Adipocyte (in vitro differentiated cells): ENCODE results near the gene XAGE3.
"Not testable (repeated sequence)": the region's sequence is repeated elsewhere in the genome, so short reads cannot be mapped to it uniquely, and the experiment has no call there.

Source experiments
- DNase-seq: peaks from one replicate; pipeline ENCODE4 v3.0.0-alpha.2; 2015; ENCODE audit warnings: low read depth
- H3K27me3 ChIP-seq: replicated peaks from 2 replicates; pipeline ENCODE4 v1.7.0; 2013; ENCODE audit warnings: mild to moderate bottlenecking, low read length, moderate library complexity; ENCODE audit not compliant: control insufficient read depth, insufficient read depth
- H3K36me3 ChIP-seq: 2 replicates; pipeline ENCODE4 v1.7.0; 2013; ENCODE audit warnings: low read length, mild to moderate bottlenecking, moderate library complexity; ENCODE audit not compliant: control insufficient read depth, insufficient read depth, severe bottlenecking
- H3K4me1 ChIP-seq: 2 replicates; pipeline ENCODE4 v1.7.0; 2013; ENCODE audit warnings: mild to moderate bottlenecking, low read length, moderate library complexity; ENCODE audit not compliant: control insufficient read depth, insufficient read depth
- H3K4me3 ChIP-seq: 2 replicates; pipeline ENCODE4 v1.7.0; 2013; ENCODE audit warnings: mild to moderate bottlenecking, low read length, moderate library complexity
- H3K9ac ChIP-seq: 2 replicates; pipeline ENCODE4 v1.7.0; 2013; ENCODE audit warnings: mild to moderate bottlenecking, low read length, moderate library complexity
- H3K9me3 ChIP-seq: 2 replicates; pipeline ENCODE4 v1.7.0; 2013; ENCODE audit warnings: mild to moderate bottlenecking, low read length, moderate library complexity; ENCODE audit not compliant: control insufficient read depth

XAGE3 gene

DNA sequence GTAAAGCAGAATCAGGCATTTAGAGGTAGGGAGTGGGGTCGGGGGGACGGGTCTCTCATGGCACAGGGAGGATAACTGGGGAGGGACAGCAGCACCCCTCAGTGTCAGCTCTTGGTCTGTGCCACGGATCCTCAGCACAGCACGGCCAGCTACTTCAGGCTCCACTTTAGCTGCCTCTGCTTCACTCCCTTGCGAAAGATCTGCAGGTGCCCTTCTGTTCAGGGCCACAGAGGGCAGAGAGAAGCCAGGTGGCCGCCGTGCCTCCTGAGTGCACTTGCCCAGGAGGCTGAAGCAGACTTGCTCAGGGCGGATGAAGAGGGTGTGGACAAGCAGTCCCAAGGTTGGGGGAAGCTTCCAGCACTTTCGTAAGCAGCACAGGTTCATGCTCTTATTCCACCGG, 19.6 kb upstream of the XAGE3 start:
- not testable (repeated sequence) for H3K4me3 ChIP-seq, DNase-seq, H3K4me1 ChIP-seq, H3K36me3 ChIP-seq, H3K9me3 ChIP-seq, H3K9ac ChIP-seq, H3K27me3 ChIP-seq

DNA sequence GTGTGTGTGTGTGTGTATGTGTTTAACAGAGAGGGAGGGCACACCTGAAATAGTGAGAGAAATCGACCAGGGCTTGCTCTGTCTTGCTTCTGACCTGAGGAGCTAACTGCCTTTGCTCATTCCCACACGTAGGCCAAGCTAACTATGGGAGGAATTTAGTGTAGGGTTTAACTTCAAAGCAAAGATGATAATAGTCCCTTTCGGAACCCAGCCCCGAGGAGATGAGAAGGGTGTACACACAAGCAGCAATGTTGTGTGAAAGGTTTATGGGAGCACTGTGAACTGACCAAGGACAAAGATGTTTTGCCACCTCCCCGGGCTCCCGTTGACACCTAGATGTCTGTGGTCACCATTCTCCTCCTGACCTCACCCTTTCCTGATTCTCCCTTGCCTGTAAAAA, 8.5 kb upstream of the XAGE3 start:
- H3K4me1 ChIP-seq, H3K36me3 ChIP-seq, H3K4me3 ChIP-seq, H3K9ac ChIP-seq, DNase-seq: not testable (repeated sequence)
- peaks cover 18% of the 10 kb centered on the region for H3K9me3 ChIP-seq
- peaks cover 30% of the 10 kb centered on the region for H3K27me3 ChIP-seq

DNA sequence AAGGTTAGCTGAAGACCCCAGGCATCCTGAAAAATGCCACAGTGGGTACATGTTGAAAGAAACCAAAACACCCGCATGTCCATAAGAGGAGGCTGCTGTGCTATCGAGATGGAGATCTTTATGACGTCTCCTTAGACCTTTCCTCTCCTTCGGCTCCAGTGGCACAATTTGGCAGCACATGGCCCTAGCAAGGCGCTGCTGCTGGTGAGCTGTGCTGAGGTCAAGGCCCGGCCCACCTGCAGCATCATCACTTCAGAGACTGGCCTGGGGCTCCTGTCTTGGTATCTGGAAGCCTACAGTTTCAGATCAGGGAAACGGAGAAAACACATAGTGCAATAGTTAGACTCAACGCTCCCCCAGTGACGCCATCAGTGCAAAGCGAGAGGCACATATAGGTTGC, 7.6 kb upstream of the XAGE3 start:
- peaks cover 34% of the 10 kb centered on the region for H3K27me3 ChIP-seq
- H3K36me3 ChIP-seq, H3K9ac ChIP-seq, H3K4me3 ChIP-seq, H3K4me1 ChIP-seq, DNase-seq: not testable (repeated sequence)
- H3K9me3 ChIP-seq = peaks cover 18% of the 10 kb centered on the region

DNA sequence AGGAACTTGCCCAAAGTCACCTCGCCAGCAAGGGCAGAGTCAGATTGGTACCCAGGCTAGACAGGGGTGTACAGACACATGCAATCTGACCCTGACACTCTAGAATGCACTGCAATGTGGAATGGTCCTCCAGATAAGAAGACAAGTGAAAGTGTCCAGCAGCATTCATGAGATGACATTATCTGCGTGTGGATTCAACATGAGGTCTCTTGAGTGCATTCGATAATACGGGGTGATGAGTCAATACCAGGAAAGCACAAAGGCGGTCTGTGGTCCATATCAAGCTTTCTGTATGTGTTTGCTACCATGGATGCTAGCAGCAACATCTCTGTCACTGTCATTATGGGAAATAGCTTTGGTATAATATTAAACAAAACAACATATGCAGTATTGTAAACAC, 6.8 kb upstream of the XAGE3 start:
- no peak overlapping the region for H3K9ac ChIP-seq
- DNase-seq = no peak
- H3K27me3 ChIP-seq = peaks cover 39% of the 10 kb centered on the region
- no peaks in the 10 kb centered on the region for H3K36me3 ChIP-seq
- H3K4me1 ChIP-seq = no peaks in the 10 kb centered on the region
- H3K9me3 ChIP-seq = peaks cover 18% of the 10 kb centered on the region
- H3K4me3 ChIP-seq = no peak overlapping the region

DNA sequence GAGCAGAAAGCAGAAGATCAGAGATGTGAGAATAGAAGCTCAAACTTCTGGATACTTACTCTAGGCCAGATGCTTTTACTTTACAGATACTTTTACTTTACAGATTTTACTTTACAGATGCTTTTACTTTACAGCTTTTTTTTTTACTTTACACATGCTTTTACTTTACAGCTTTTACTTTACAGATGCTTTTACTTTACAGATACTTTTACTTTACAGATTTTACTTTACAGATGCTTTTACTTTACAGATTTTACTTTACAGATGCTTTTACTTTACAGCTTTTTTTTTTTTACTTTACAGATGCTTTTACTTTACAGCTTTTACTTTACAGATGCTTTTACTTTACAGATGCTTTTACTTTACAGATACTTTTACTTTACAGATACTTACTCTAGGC, 5.9 kb upstream of the XAGE3 start:
- not testable (repeated sequence) for H3K4me3 ChIP-seq, H3K4me1 ChIP-seq

DNA sequence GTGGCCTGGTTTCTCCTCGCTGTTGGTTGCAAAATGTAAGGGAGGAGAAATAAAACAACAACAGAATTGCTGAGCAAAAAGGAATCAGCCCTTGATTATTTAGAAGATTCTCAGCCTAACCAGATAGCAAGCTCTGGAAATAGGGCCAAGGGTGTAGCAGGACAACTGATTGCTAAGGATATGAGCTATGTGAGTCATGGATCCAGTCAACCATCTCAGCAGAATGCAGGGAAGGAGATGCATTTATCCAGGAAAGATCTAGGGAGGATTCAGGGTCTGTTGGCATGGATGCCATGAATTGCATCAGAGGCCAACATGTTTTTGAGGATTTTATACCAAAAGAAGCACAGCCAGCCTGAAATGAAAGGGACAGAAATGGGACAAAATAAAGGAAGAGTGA, 2.2 kb upstream of the XAGE3 start:
- no peak for DNase-seq
- peaks cover 18% of the 10 kb centered on the region for H3K9me3 ChIP-seq
- peaks cover 6% of the 10 kb centered on the region for H3K4me1 ChIP-seq
- H3K36me3 ChIP-seq = no peaks in the 10 kb centered on the region
- H3K27me3 ChIP-seq = peaks cover 30% of the 10 kb centered on the region
- no peak overlapping the region for H3K9ac ChIP-seq
- H3K4me3 ChIP-seq = no peak overlapping the region

More for the DNA sequence above, 5.9 kb upstream of the XAGE3 start:
- H3K9me3 ChIP-seq = peaks cover 18% of the 10 kb centered on the region
- H3K27me3 ChIP-seq = peaks cover 39% of the 10 kb centered on the region
- H3K36me3 ChIP-seq, H3K9ac ChIP-seq, DNase-seq: not testable (repeated sequence)

DNA sequence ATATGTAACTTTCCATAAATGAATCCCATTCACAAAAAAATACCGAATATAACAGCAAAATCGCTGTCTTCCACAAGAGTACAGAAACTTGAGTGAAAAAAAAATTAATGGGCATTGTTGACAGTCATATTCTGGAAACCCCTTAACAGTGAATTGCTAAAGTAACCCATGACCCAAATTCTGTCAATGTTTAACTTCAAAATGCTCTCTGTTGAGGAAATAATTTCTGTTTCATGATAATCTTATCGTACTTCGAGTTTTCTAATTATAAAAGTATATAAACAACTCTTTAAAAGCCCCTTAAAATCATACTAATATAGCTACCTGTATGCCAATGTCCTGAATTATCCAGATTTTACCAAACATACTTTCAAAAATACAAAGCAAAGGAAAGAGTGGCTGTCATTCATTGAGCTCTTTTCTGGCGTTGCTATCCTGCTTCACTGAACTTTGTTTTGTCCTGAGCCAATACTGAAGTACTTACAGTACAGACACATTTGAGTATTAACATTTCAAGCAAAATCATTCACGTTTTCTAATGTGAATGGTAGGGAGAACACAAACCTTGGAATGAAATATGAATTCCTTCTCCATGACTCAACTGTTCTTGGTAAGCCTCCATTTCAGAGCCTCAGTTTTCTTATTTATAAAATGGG, 2.4 kb downstream of the XAGE3 start:
- DNase-seq = no peak
- Histone ChIP-seq H3K9me3 (no peaks in the 10 kb centered on the region), H3K9ac (no peak overlapping the region), H3K27me3 (peaks cover 22% of the 10 kb centered on the region), H3K4me1 (peaks cover 6% of the 10 kb centered on the region), H3K36me3 (no peaks in the 10 kb centered on the region), H3K4me3 (no peak overlapping the region)

DNA sequence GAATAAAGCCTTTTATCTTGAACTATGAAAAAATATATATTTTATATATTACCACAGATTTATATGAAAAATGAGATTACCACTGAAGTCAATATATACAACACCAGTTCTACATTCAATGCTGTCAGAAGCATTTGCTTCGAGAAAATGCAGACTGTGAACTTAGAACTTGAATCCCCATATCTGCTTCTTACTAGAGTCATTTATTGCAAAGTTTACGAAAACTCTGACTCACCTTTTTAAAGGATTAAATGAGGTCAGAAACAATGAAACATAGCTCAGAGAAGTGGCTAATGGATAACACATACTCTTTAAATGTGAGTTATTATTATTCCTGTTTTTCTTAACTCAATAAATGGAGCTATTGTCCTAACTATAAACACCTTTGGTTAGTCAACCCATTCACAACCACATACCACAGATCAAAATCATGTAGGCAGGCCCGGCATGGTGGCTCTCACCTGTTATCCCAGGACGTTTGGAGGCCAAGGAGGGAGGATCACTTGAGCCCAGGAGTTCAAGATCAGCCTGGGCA, 10.8 kb downstream of the XAGE3 start:
- peaks cover 15% of the 10 kb centered on the region for H3K27me3 ChIP-seq
- peaks cover 11% of the 10 kb centered on the region for H3K9me3 ChIP-seq

DNA sequence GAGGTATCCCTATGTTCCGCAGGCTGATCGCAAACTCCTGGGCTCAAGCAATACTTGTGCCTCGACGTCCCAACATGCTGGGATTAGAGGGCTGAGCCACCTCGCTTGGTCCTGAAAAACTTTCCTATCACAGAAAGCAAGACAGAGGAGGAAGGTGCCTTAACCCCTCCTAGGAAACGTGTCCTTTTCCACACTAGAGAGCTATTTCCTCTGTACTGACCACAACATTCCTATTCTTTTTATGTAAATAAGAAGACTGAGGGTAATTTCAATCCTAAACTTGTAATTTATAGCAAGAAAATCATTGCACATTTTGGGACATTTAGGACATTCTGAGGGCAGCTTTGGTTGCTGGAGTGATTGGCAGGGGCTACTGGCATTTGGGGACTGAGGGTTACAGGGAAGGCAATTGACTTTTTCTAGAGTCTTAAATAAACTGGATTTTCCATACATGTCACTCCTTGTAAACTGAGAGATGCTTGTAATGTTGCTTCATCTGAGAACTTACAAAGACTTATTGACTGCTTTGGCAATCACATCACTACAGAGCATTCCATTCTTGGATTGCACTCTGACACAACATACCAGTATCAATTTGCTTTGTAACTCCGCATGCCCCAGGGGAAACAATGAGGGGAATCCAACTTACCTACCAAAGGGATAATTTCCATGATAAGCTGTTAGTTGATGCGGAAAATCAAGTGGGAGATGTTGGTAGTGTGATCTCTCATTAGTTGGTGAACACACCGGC, 15.6 kb downstream of the XAGE3 start:
- H3K9me3 ChIP-seq = peaks cover 7% of the 10 kb centered on the region
- DNase-seq = peak; percentile 10
- H3K4me3 ChIP-seq = no peak overlapping the region
- H3K4me1 ChIP-seq = peaks cover 10% of the 10 kb centered on the region
- no peak overlapping the region for H3K9ac ChIP-seq
- H3K36me3 ChIP-seq = no peaks in the 10 kb centered on the region
- H3K27me3 ChIP-seq = peaks cover 24% of the 10 kb centered on the region

More for the DNA sequence above, 10.8 kb downstream of the XAGE3 start:
- H3K4me3 ChIP-seq, H3K4me1 ChIP-seq, H3K9ac ChIP-seq, H3K36me3 ChIP-seq, DNase-seq: not testable (repeated sequence)

DNA sequence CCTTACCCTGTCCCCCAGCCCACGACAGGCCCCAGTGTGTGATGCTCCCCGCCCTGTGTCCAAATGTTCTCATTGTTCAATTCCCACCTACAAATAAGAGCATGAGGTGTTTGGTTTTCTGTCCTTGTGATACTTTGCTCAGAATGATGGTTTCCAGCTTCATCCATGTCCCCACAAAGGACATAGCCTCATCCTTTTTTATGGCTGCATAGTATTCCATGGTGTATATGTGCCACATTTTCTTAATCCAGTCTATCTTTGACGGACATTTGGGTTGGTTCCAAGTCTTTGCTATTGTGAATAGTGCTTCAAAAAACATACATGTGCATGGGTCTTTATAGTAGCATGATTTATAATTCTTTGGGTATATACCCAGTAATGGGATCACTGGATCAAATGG, 24.3 kb downstream of the XAGE3 start:
- DNase-seq, H3K36me3 ChIP-seq, H3K4me1 ChIP-seq: not testable (repeated sequence)

DNA sequence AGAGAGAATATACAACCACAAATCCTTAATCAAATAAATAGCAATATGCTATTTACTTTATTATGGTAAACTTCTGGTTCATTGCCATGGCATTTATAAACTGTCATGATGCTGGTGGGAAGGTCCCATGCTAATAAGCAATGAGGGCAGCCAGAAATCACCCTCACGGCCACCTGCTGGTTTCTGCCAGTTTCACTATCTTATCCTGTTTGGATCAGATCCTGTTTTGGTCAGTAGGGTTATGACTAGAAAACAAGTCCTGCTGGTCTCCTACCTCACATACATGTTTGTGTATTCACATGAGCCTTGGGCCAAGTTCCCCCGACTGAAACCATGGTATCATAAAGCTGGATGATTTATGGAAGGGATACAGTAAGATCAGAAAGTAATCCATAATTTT, 28.7 kb downstream of the XAGE3 start:
- H3K9me3 ChIP-seq = peaks cover 4% of the 10 kb centered on the region
- H3K9ac ChIP-seq = no peak overlapping the region
- DNase-seq = no peak
- H3K4me3 ChIP-seq = no peak overlapping the region
- no peaks in the 10 kb centered on the region for H3K4me1 ChIP-seq
- H3K27me3 ChIP-seq = no peaks in the 10 kb centered on the region
- H3K36me3 ChIP-seq = no peaks in the 10 kb centered on the region

More for the DNA sequence above, 24.3 kb downstream of the XAGE3 start:
- H3K27me3 ChIP-seq, H3K9me3 ChIP-seq, H3K4me3 ChIP-seq, H3K9ac ChIP-seq: not testable (repeated sequence)
